ENCODE results near the gene PLS3. TPM values are rescaled to one million over a fixed set of nuclear protein-coding genes. Genes with fewer than 3 reads are reported as not detected.
A peak's percentile ranks its signal among the peaks of the same experiment; 100 is the strongest.

PLS3 gene, protein sequence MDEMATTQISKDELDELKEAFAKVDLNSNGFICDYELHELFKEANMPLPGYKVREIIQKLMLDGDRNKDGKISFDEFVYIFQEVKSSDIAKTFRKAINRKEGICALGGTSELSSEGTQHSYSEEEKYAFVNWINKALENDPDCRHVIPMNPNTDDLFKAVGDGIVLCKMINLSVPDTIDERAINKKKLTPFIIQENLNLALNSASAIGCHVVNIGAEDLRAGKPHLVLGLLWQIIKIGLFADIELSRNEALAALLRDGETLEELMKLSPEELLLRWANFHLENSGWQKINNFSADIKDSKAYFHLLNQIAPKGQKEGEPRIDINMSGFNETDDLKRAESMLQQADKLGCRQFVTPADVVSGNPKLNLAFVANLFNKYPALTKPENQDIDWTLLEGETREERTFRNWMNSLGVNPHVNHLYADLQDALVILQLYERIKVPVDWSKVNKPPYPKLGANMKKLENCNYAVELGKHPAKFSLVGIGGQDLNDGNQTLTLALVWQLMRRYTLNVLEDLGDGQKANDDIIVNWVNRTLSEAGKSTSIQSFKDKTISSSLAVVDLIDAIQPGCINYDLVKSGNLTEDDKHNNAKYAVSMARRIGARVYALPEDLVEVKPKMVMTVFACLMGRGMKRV
- total RNA-seq (10 to 100 TPM; 85.4 to 90.4 TPM), polyA plus RNA-seq (ENCODE audit: insufficient read length in 2 of 2) (10 to 100 TPM; 30.9 to 31.4 TPM)
- long read RNA-seq, donor 1, partial matches to known transcripts, result 7 of 10 reads
- long read RNA-seq, donor 1, other reads (novel, unspliced or antisense), result 0 of 10 reads
- long read RNA-seq, donor 2, partial matches to known transcripts, result 0 of 2 reads
- long read RNA-seq, donor 2, other reads (novel, unspliced or antisense), result 0 of 2 reads
- long read RNA-seq, donor 3, partial matches to known transcripts, result 0 of 3 reads
- long read RNA-seq, donor 3, other reads (novel, unspliced or antisense), result 0 of 3 reads
- long read RNA-seq, donor 4, transcript PLS3-202 (16 exons, 3,280 nt), result major isoform, 34 of 214 reads
- long read RNA-seq, donor 4, partial matches to known transcripts, result 179 of 214 reads
- long read RNA-seq, donor 4, other reads (novel, unspliced or antisense), result 0 of 214 reads

DNA sequence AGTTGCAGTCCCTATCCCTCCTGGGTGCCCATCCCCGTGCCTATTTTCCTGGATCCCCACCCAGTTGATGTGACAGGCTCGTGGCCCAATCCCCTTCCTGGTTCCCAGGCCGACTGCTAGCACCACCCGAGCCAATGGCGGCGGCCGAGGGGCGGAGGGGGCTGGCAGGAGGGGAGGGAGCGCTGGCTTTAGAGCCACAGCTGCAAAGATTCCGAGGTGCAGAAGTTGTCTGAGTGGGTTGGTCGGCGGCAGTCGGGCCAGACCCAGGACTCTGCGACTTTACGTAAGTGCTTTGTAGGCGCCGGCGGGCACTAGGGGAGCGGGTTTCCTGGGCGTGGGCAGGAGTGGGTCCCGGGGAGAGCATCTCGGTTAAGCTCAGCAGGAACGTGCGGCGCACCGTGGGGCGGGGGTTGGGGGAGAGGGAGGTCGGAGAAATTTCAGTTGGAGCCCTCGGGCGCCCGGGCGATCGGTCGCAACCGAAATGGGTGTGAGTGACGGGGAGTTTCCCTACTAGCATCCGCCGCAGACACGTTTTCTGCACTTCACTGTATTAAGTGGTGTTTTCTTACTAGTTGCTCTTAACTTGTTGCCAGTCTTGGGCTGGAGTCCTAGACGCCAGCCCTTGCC lies at the start of gene PLS3:
Gene PLS3, plus strand, starts transcription at position 197 of the 627 bp plus-strand sequence. CDS start 49,077 bp downstream, outside the sequence.
- DNase-seq (ENCODE audit: low read depth in 4 of 6, low spot score in 6 of 6), result peak in 5 of 6 donors; percentile 26 to 82 (median 48)
- Histone ChIP-seq H3K27ac (ENCODE audit: low read depth, low read length) (peak within 1 kb of the TSS; percentile 83), H3K4me3 (ENCODE audit: low read depth, low read length) (peak within 1 kb of the TSS; percentile 71), H3K27me3 (ENCODE audit: control insufficient read depth, insufficient read depth, low read length) (peaks cover 63% of the 10 kb centered on the region), H3K9me3 (ENCODE audit: control insufficient read depth, insufficient read depth, low read length) (no peaks in the 10 kb centered on the region), H3K36me3 (ENCODE audit: control insufficient read depth, insufficient read depth, low read length) (no peaks in the 10 kb centered on the region), H3K4me1 (ENCODE audit: control insufficient read depth, insufficient read depth, low read length) (peaks cover 16% of the 10 kb centered on the region)
- 2% methylated on average over 40 of the region's 40 CpGs for WGBS (ENCODE audit: insufficient coverage)

DNA sequence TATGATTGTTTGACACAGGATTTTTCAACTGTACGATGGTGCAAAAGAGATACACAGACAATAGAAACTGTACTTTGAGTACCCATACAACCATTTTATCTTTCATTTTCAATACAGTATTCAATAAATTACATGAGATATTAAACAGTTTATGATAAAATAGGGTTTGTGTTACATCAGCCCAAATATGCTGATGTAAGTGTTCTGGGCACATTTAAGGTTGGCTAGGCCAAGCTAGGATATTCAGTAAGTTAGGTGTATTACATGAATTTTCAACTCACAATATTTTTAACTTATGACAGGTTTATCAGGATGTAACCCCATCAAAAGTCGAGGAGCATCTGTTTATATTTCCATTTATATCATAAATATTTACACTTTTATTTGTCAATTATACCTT lies 42.9 kb upstream of the PLS3 start:
- H3K27ac ChIP-seq (ENCODE audit: low read depth, low read length), result no peak overlapping the region
- H3K36me3 ChIP-seq (ENCODE audit: control insufficient read depth, insufficient read depth, low read length), result no peaks in the 10 kb centered on the region
- peaks cover 1% of the 10 kb centered on the region for H3K9me3 ChIP-seq (ENCODE audit: control insufficient read depth, insufficient read depth, low read length)
- WGBS (ENCODE audit: insufficient coverage), result no CpG with 5 or more reads among the region's 2 CpGs
- H3K4me3 ChIP-seq (ENCODE audit: low read depth, low read length), result no peak overlapping the region
- peaks cover 14% of the 10 kb centered on the region for H3K27me3 ChIP-seq (ENCODE audit: control insufficient read depth, insufficient read depth, low read length)
- H3K4me1 ChIP-seq (ENCODE audit: control insufficient read depth, insufficient read depth, low read length), result no peaks in the 10 kb centered on the region
- DNase-seq (ENCODE audit: low read depth in 4 of 6, low spot score in 6 of 6), result no peak

DNA sequence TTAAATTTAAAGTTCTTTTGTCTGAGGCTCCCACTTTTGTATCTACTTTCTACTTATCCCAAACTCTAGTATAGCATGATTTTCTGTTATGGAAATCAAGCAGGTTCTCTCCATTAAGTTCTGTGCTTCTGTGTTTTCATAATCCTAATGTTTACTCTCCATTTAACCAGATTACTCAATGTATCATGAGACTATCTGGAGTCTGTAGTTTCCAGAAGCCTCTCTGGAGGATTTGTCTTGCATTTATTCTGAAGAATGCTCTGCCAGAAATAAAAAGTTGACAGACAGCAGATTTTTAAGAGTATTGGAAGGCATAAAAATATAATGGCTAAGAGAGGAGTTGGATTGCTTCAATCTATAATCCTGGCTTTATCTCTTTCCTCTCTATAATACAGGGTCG lies 39.2 kb upstream of the PLS3 start:
- no peaks in the 10 kb centered on the region for H3K9me3 ChIP-seq (ENCODE audit: control insufficient read depth, insufficient read depth, low read length)
- no peaks in the 10 kb centered on the region for H3K4me1 ChIP-seq (ENCODE audit: control insufficient read depth, insufficient read depth, low read length)
- DNase-seq (ENCODE audit: low read depth in 4 of 6, low spot score in 6 of 6), result no peak
- no peak overlapping the region for H3K4me3 ChIP-seq (ENCODE audit: low read depth, low read length)
- H3K27me3 ChIP-seq (ENCODE audit: control insufficient read depth, insufficient read depth, low read length), result peaks cover 19% of the 10 kb centered on the region
- H3K27ac ChIP-seq (ENCODE audit: low read depth, low read length), result no peak overlapping the region
- H3K36me3 ChIP-seq (ENCODE audit: control insufficient read depth, insufficient read depth, low read length), result no peaks in the 10 kb centered on the region
- WGBS (ENCODE audit: insufficient coverage), result no CpG with 5 or more reads among the region's 1 CpG

DNA sequence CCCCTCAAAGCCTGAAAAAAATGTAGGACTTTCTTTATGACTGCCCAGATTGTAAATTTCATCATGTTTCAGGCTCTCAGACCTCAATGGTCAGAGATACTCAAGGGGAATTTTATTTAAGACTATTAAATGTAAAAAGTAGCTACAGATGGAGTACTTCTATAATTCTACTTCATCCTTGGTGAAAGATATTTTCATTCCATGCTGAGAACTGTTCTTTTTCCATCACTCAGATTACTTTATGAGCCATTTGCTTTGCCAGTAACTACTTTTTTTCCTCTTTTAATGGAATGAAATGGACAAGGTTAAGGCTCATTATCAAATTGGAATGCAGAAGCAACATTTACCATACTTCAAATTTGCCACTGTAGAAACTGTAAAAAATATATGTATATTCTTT lies 38.0 kb upstream of the PLS3 start:
- peaks cover 22% of the 10 kb centered on the region for H3K27me3 ChIP-seq (ENCODE audit: control insufficient read depth, insufficient read depth, low read length)
- no peaks in the 10 kb centered on the region for H3K4me1 ChIP-seq (ENCODE audit: control insufficient read depth, insufficient read depth, low read length)
- H3K36me3 ChIP-seq (ENCODE audit: control insufficient read depth, insufficient read depth, low read length), result no peaks in the 10 kb centered on the region
- no peak overlapping the region for H3K27ac ChIP-seq (ENCODE audit: low read depth, low read length)
- no peak overlapping the region for H3K4me3 ChIP-seq (ENCODE audit: low read depth, low read length)
- no peaks in the 10 kb centered on the region for H3K9me3 ChIP-seq (ENCODE audit: control insufficient read depth, insufficient read depth, low read length)
- no peak for DNase-seq (ENCODE audit: low read depth in 4 of 6, low spot score in 6 of 6)

DNA sequence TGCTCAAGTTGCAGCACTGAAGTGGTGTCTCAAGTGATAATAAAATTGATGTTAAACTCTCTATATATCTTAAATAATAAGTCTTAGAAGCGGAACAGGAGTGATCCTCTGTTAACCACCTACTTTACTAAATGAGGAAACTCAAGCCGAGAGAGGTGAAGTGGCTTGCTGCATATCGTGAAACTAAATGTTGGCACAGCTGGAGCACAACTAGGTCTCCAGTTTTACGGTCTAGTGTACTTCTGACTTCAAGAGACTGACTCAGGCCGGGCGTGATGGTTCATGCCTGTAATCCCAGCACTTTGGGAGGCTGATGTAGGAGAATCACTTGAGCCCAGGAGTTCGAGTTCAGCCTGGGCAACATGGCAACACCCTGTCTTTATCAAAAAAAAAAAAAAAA lies 35.5 kb upstream of the PLS3 start:
- H3K4me3 ChIP-seq (ENCODE audit: low read depth, low read length), result no peak overlapping the region
- peaks cover 26% of the 10 kb centered on the region for H3K27me3 ChIP-seq (ENCODE audit: control insufficient read depth, insufficient read depth, low read length)
- no peaks in the 10 kb centered on the region for H3K4me1 ChIP-seq (ENCODE audit: control insufficient read depth, insufficient read depth, low read length)
- no peak overlapping the region for H3K27ac ChIP-seq (ENCODE audit: low read depth, low read length)
- H3K9me3 ChIP-seq (ENCODE audit: control insufficient read depth, insufficient read depth, low read length), result no peaks in the 10 kb centered on the region
- H3K36me3 ChIP-seq (ENCODE audit: control insufficient read depth, insufficient read depth, low read length), result no peaks in the 10 kb centered on the region
- DNase-seq (ENCODE audit: low read depth in 4 of 6, low spot score in 6 of 6), result no peak
- WGBS (ENCODE audit: insufficient coverage), result 79% methylated on average over 4 of the region's 7 CpGs

DNA sequence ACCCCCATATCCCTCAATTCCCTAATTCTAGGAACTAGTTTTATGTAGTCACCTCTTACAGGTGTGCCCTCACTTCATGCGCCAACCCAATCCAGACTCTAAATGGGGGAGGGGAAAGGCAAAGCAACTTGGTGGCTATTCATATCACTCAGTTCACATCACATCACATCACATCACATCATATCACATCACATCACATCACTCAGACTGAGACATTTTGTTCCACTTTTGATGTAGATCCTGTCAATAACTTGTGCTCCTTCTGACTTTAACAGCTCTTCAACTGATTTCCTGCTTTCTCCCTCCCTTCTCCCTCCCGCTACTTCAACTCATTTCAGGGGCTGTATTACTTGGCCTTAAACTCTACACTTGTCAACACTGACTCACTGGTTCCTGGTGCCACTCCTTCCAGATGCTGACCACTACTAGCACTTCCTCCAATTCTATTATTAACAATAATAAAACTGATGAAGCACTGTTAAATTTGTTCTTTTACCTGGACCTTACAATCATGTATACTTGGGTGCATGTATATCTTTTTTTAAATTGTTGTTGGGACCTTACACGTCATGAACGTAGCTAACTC lies 29.1 kb upstream of the PLS3 start:
- Histone ChIP-seq H3K4me1 (ENCODE audit: control insufficient read depth, insufficient read depth, low read length) (no peaks in the 10 kb centered on the region), H3K36me3 (ENCODE audit: control insufficient read depth, insufficient read depth, low read length) (no peaks in the 10 kb centered on the region), H3K9me3 (ENCODE audit: control insufficient read depth, insufficient read depth, low read length) (no peaks in the 10 kb centered on the region), H3K27me3 (ENCODE audit: control insufficient read depth, insufficient read depth, low read length) (peaks cover 27% of the 10 kb centered on the region), H3K27ac (ENCODE audit: low read depth, low read length) (no peak overlapping the region), H3K4me3 (ENCODE audit: low read depth, low read length) (no peak overlapping the region)
- 75% methylated on average over 1 of the region's 4 CpGs for WGBS (ENCODE audit: insufficient coverage)
- DNase-seq (ENCODE audit: low read depth in 4 of 6, low spot score in 6 of 6), result no peak

DNA sequence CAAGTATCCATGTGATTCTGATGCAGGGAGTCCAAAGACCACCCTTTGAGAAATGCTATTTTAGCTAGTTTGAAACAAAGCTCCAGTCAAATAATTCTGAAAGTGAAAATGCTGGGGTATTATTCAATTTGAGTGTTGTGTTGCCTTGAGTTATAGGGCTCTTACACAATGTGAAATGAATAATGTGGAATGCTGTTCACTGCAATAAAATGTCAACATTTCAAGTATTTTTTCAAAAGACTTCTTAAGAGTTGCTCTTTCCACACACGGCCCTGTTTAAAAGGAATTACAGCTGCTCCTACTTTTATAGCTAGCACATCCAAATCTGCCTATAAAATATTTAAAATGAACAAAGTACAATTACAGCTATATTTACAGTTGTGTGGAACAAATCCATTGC lies 27.5 kb upstream of the PLS3 start:
- Histone ChIP-seq H3K4me3 (ENCODE audit: low read depth, low read length) (no peak overlapping the region), H3K9me3 (ENCODE audit: control insufficient read depth, insufficient read depth, low read length) (no peaks in the 10 kb centered on the region), H3K27ac (ENCODE audit: low read depth, low read length) (no peak overlapping the region), H3K36me3 (ENCODE audit: control insufficient read depth, insufficient read depth, low read length) (no peaks in the 10 kb centered on the region), H3K4me1 (ENCODE audit: control insufficient read depth, insufficient read depth, low read length) (no peaks in the 10 kb centered on the region), H3K27me3 (ENCODE audit: control insufficient read depth, insufficient read depth, low read length) (peaks cover 24% of the 10 kb centered on the region)
- no CpG with 5 or more reads among the region's 1 CpG for WGBS (ENCODE audit: insufficient coverage)
- DNase-seq (ENCODE audit: low read depth in 4 of 6, low spot score in 6 of 6), result no peak

DNA sequence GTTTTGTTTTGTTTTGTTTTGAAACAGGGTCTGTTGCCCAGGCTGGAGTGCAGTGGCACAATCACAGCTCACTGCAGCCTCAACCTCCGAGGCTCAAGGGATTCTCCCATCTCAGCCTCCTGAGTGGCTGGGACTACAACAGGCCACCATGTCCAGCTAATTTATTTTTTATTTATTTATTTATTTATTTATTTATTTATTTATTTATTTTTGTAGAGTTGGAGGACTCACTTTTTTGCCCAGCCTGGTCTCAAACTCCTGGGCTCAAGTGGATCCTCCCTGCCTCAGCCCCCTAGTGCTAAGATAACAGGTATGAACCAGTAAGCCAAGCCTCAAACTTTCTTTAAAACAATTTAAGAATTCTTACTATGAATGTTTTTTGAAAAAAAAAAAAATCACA lies 26.6 kb upstream of the PLS3 start:
- WGBS (ENCODE audit: insufficient coverage), result no CpG with 5 or more reads among the region's 1 CpG
- no peak overlapping the region for H3K4me3 ChIP-seq (ENCODE audit: low read depth, low read length)
- H3K36me3 ChIP-seq (ENCODE audit: control insufficient read depth, insufficient read depth, low read length), result no peaks in the 10 kb centered on the region
- no peak overlapping the region for H3K27ac ChIP-seq (ENCODE audit: low read depth, low read length)
- no peak for DNase-seq (ENCODE audit: low read depth in 4 of 6, low spot score in 6 of 6)
- H3K27me3 ChIP-seq (ENCODE audit: control insufficient read depth, insufficient read depth, low read length), result peaks cover 20% of the 10 kb centered on the region
- no peaks in the 10 kb centered on the region for H3K4me1 ChIP-seq (ENCODE audit: control insufficient read depth, insufficient read depth, low read length)
- no peaks in the 10 kb centered on the region for H3K9me3 ChIP-seq (ENCODE audit: control insufficient read depth, insufficient read depth, low read length)

DNA sequence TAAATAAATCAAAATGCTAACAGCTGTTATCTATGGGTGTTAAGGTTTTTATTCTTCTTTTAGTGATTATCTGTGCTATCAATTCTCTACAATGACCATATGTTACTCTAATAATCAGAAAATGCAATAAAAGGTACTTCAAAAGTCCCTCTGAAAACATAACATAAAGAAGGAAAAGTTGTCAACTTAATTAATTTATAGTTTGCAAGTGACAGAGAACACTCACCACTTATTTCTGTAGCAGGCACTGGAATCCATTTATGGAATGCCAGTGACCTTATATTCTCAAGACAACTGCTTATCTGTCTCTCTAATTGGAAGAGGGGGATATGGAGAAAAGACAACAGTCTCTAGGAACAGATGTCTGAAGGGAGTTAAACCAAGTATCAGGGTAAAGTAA lies 25.6 kb upstream of the PLS3 start:
- Histone ChIP-seq H3K27ac (ENCODE audit: low read depth, low read length) (no peak overlapping the region), H3K4me3 (ENCODE audit: low read depth, low read length) (no peak overlapping the region), H3K4me1 (ENCODE audit: control insufficient read depth, insufficient read depth, low read length) (no peaks in the 10 kb centered on the region), H3K36me3 (ENCODE audit: control insufficient read depth, insufficient read depth, low read length) (no peaks in the 10 kb centered on the region), H3K9me3 (ENCODE audit: control insufficient read depth, insufficient read depth, low read length) (no peaks in the 10 kb centered on the region), H3K27me3 (ENCODE audit: control insufficient read depth, insufficient read depth, low read length) (peaks cover 16% of the 10 kb centered on the region)
- DNase-seq (ENCODE audit: low read depth in 4 of 6, low spot score in 6 of 6), result no peak
